HG03280 (cell line): Measurements from ENCODE around the gene COX4I2.
"Not testable (repeated sequence)": the region's sequence is repeated elsewhere in the genome, so short reads cannot be mapped to it uniquely, and the experiment has no call there.

Source experiments
- ATAC-seq: cut with Tn5 transposase; IDR thresholded peaks from one replicate; pipeline ENCODE4 v1.9.1; 2021; ENCODE audit warnings: mild to moderate bottlenecking, moderate library complexity; ENCODE audit not compliant: unreplicated experiment

COX4I2 gene

GRCh38 chr20:31607640-31608250, 30.0 kb upstream of the COX4I2 start:
- ATAC-seq: no peak

GRCh38 chr20:31608251-31608945, 29.3 kb upstream of the COX4I2 start:
- no peak for ATAC-seq

GRCh38 chr20:31612271-31612640, 25.5 kb upstream of the COX4I2 start:
- not testable (repeated sequence) for ATAC-seq

GRCh38 chr20:31615416-31615815, 22.3 kb upstream of the COX4I2 start:
- ATAC-seq: no peak

- no peak for ATAC-seq
Measured at GRCh38 chr20:31617432-31618104, 20.1 kb upstream of the COX4I2 start.

GRCh38 chr20:31620246-31620645, 17.5 kb upstream of the COX4I2 start:
- no peak for ATAC-seq

GRCh38 chr20:31623123-31623505, 14.6 kb upstream of the COX4I2 start:
- not testable (repeated sequence) for ATAC-seq

GRCh38 chr20:31626534-31626933, 11.2 kb upstream of the COX4I2 start:
- not testable (repeated sequence) for ATAC-seq

- ATAC-seq: not testable (repeated sequence)
Measured at GRCh38 chr20:31628057-31628456, 9.7 kb upstream of the COX4I2 start.

GRCh38 chr20:31630187-31630790, 7.4 kb upstream of the COX4I2 start:
- no peak for ATAC-seq

- no peak for ATAC-seq
Measured at GRCh38 chr20:31632548-31633338, 5.0 kb upstream of the COX4I2 start.

- ATAC-seq: no peak
Measured at GRCh38 chr20:31633339-31633914, 4.3 kb upstream of the COX4I2 start.

- no peak for ATAC-seq
Measured at GRCh38 chr20:31638317-31638716, 605 bp downstream of the COX4I2 start.

GRCh38 chr20:31638816-31639215, 1.1 kb downstream of the COX4I2 start:
- no peak for ATAC-seq

GRCh38 chr20:31640259-31640658, 2.5 kb downstream of the COX4I2 start:
- no peak for ATAC-seq

GRCh38 chr20:31641391-31641790, 3.7 kb downstream of the COX4I2 start:
- ATAC-seq: no peak

- ATAC-seq: no peak
Measured at GRCh38 chr20:31642837-31643236, 5.1 kb downstream of the COX4I2 start.

- no peak for ATAC-seq
Measured at GRCh38 chr20:31643522-31643921, 5.8 kb downstream of the COX4I2 start.

- ATAC-seq: no peak
Measured at GRCh38 chr20:31644701-31645100, 7.0 kb downstream of the COX4I2 start.

GRCh38 chr20:31648104-31648503, 10.4 kb downstream of the COX4I2 start:
- ATAC-seq: not testable (repeated sequence)
